T follicular helper cell (primary cell): ENCODE measurements around the gene WDR45B.

Source experiments
- DNase-seq: peaks from one replicate; pipeline ENCODE4 v3.0.0-alpha.2; 2020; ENCODE audit warnings: low read depth

Gene WDR45B

DNA sequence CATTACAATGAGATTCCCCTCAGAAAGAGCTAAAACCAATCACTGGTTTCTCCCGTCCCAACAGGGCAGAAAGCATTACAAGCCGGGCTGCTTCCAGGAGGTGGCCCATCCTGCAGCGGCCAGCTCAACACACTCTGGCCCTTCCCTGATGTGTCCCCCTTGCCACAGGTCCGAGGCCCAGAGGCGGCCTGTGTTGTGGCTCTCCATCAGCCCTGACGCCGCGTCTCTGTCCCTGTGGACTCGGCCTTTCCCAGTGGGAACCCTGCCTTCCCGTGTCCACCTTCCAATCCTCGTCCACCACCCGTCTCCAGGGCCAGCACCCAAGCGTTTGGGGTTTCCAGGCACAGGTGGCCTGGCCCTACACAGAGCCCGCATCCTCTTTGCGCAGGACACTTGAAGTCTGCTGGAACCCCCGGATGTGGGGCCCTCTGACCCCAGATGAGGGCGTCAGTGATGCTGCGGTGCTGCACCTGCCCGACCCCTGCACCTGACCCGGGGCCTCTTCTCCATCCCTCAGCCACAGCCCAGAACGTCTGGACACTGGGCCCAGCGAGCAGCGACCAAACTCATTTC lies 29.2 kb upstream of the WDR45B start:
- DNase-seq = no peak

- no peak for DNase-seq
Observed at GRCh38 chr17:82675476-82676245, 27.4 kb upstream of the WDR45B start.

- DNase-seq = no peak
Observed at GRCh38 chr17:82674656-82675475, 26.6 kb upstream of the WDR45B start.

- no peak for DNase-seq
Observed at GRCh38 chr17:82670661-82671450, 22.6 kb upstream of the WDR45B start.

DNA sequence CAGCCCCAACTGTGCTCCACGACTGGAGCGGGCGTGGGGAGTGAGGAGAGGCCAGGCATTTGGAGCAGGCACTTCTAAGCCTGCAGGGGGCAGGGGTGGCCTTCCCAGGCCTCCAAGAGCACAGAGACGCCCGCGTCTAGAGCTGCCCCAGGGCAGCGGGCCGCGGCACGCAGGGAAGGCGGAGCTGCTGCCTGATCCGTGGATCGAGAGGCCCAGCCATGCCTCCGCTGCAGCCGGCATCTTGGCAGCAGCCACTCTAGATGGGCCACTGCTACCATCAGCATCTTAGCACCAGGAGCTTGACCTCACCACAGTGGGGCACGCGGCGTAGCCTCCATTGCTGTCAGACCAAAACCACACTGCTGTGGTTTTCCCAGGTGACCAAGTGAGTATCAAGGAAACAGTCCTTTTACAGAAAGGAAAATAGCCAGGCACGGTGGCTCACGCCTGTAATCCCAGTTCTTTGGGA lies 20.4 kb upstream of the WDR45B start:
- DNase-seq = peak; percentile 10

- no peak for DNase-seq
Observed at GRCh38 chr17:82668024-82668630, 19.9 kb upstream of the WDR45B start.

GRCh38 chr17:82667668-82668000 lies 19.4 kb upstream of the WDR45B start:
- DNase-seq = no peak

DNA sequence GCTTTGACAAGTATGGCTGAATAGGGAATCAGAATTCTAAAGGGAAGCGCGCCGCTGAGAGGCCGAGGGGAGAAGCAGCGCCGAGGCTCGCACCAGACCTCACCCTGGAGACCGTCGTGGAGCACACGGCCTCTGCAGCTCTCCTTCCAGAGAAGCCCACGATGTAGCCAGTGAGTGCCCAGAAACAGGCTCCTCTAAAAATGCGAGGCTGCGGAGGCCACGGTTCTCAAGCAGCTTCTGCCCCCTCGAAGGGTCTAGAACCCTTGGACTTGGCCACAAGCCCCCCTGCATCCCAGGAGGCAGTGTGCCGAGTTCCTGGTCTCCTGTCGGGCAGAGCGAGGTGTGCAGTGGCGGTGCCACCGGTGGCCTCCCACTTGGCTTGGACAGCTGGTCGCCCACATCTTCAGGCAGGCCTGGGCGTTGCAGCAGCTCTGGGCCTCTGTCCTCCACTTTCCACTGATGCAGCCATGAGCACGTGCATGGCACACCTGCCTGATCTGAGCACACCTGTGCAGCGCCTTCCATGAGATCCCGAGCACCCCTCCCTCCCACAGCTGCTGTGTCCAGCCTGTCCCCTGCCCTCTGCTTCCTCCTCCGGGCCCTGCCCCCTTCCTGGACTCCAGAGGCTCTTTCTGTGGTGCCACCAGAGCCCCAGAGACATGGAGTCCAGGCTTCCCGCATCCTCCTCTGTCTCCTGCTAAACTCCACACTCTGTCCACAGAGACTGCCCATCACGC lies 18.9 kb upstream of the WDR45B start:
- DNase-seq = no peak

DNA sequence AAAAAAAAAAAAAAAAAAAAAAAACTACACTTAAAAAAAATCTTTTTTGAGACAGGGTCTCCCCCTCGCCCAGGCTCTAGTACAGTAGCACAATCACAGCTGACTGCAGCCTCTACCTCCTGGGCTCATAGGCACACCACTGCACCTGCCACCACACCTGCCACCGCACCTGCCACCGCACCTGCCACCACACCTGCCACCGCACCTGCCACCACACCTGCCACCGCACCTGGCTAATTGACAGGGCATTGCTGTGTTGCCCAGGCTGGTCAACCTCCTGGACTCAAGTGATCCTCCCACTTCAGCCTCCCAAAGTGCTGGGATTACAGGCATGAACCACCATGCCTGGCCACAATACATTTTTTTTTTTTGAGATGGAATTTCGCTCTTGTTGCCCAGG lies 17.6 kb upstream of the WDR45B start:
- no peak for DNase-seq

DNA sequence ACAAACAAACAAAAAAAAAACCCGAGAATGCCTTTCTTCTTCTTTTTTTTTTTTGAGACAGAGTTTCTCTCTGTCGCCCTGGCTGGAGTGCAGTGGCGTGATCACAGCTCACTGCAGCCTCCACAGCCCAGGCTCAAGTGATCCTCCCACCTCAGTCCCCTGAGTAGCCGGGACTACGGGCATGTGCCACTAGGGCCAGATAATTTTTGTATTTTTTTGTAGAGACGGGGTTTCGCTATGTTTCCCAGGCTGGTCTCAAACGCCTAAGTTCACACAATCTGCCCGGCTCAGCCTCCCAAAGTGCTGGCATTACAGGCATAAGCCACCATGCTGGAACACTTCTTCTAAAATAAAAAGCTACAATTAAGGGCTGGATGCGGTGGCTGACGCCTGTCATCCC lies 17.0 kb upstream of the WDR45B start:
- DNase-seq = no peak

GRCh38 chr17:82664701-82665182 lies 16.5 kb upstream of the WDR45B start:
- DNase-seq = no peak

DNA sequence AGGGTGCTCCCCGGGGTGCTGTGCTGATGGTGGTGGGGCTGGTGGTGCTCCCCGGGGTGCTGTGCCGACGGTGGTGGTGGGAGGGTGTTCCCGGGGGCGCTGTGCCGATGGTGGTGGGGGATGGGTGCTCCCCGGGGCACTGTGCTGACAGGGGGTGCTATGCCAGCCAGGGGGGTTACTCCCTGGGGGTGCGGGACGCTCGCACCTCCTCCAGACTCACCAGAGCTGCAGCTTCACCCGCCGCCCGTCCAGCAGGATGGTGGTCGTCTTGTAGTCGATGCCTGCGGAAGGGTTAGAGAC lies 16.0 kb upstream of the WDR45B start:
- no peak for DNase-seq

DNA sequence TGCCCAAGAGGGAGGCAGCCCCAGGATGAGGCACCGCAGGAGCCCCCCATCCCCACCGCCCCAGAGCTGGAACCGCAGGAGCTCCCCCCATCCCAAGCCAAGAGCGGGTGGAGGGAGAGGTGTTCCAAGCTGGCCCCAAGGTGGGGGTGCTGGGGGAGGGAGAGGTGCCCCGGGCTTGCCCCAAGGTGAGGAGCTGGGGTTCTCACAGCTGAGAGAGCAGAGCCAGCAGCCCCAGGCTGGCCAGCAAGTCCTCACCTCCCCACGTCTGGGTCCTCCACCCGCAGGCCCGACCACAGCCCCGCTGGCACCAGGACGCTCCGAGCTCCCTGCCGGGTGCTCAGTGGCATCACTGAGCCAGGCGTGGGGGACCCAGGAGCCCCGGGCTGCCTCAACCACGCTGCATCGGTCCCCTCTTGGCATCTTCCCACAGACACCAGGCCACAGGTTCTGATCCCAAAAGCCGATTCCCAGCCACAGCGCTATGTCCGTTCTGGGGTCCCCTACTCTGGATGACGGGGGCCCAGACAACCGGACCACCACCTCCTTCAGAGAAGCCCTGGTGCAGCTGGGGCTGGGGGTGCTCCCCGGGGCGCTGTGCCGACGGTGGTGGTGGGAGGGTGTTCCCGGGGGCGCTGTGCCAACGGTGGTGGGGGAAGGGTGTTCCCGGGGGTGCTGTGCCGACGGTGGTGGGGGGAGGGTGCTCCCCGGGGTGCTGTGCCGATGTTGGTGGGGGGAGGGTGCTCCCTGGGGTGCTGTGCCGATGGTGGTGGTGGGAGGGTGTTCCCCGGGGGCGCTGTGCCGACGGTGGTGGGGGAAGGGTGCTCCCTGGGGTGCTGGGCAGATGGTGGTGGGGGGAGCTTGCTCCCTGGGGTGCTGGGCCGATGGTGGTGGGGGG lies 15.4 kb upstream of the WDR45B start:
- no peak for DNase-seq

GRCh38 chr17:82662711-82663261 lies 14.5 kb upstream of the WDR45B start:
- no peak for DNase-seq

DNA sequence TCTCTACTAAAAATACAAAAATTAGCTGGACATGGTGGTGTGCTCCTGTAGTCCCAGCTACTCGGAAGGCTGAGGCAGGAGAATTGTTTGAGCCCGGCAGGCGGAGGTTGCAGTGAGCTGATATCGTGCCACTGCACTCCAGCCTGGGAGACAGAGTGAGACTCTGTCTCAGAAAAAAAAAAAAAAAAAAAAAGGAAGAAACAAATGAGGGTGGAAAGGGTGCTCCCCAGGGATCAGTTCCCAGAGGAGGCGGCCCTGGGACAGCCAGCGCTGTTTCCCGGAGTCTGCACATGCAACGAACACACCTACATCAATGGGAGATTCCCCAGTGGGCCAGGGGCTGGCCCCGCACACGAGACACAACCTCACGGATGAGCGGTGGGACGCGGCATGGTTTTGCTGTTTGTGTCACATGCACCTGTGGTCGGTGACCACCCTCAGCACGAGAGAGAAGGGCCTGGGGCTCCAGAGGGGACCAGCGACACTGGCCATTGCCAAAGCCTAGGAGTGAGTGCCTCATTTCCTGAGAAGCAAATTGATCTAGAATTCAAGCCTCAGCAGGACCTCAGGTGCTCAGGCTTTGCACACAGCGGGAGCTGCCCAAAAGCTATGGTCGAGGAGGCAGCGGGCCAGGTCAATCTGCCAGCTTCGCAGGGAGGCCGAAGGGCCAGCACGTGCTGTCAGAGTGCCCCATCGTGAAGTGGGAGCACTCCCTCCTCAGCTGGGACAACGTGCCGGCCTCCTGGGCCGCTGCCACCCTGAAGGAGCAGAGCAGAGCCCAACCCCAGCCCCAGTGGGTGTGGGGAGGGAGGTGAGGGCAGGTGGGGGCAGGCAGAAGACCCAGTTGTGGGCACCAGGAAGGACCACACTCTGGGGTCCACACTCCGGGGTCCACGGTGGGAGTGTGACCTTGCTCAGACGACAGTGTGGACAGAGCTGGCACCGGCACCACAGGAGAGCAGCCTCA lies 13.8 kb upstream of the WDR45B start:
- no peak for DNase-seq

- no peak for DNase-seq
Observed at GRCh38 chr17:82659886-82660285, 11.6 kb upstream of the WDR45B start.

- DNase-seq = no peak
Observed at GRCh38 chr17:82658796-82659452, 10.7 kb upstream of the WDR45B start.

GRCh38 chr17:82658331-82658730 lies 10.1 kb upstream of the WDR45B start:
- DNase-seq = no peak
